ENCODE measurements around the gene B4GAT1.
A peak's percentile ranks its signal among the peaks of the same experiment; 100 is the strongest.

DNA sequence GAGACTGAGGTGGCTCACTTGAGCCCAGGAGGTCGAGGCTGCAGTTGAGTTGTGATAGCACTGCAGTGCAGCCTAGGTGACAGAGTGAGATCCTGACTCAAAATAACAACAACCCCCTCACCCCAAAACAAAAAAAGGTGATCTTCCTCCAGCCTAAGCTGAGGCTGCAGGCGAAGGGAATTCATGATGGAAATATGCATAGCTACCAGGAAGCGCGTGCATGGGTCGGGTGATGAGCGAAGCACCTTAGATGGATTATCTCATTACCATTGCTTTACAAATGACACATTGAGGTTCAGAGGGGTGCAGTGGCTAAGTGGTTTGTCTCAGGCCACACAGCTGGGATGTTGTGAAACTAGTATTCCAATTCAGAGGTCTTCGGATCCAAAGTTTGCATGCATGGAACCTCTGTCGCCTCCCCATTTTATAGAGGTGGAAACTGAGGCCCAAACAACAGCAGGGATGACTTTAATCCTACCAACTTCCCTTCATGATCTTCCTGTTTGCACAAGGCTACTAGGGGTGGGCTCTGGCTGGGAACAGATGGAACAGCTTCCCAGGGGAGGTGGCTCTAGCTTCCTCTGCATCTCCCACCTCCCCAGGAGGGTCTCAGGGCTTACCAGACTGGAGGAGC is 19.5 kb upstream of the B4GAT1 start:
- TF ChIP-seq POLR2AphosphoS5 (IDR thresholded peaks at IDR 0.05; ENCODE audit: low read depth, low read length) (peak; percentile 41), EGR1 (IDR thresholded peaks at IDR 0.05; ENCODE audit: low read depth) (no peak), ELF1 (IDR thresholded peaks at IDR 0.05; ENCODE audit: borderline replicate concordance, low read depth) (no peak), POLR2A (IDR thresholded peaks at IDR 0.05; ENCODE audit: borderline replicate concordance, extremely low read depth, insufficient read depth, insufficient read length) (no peak), SP1 (IDR thresholded peaks at IDR 0.05; ENCODE audit: low read depth) (no peak), EZH2 (IDR thresholded peaks at IDR 0.05) (no peak), ZNF274 (IDR thresholded peaks at IDR 0.05; ENCODE audit: low read depth, low read length) (no peak)
- TF ChIP-seq, protein P1, sequence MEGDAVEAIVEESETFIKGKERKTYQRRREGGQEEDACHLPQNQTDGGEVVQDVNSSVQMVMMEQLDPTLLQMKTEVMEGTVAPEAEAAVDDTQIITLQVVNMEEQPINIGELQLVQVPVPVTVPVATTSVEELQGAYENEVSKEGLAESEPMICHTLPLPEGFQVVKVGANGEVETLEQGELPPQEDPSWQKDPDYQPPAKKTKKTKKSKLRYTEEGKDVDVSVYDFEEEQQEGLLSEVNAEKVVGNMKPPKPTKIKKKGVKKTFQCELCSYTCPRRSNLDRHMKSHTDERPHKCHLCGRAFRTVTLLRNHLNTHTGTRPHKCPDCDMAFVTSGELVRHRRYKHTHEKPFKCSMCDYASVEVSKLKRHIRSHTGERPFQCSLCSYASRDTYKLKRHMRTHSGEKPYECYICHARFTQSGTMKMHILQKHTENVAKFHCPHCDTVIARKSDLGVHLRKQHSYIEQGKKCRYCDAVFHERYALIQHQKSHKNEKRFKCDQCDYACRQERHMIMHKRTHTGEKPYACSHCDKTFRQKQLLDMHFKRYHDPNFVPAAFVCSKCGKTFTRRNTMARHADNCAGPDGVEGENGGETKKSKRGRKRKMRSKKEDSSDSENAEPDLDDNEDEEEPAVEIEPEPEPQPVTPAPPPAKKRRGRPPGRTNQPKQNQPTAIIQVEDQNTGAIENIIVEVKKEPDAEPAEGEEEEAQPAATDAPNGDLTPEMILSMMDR (IDR thresholded peaks at IDR 0.05 in 2 of 3, conservative IDR thresholded peaks at IDR 0.05 in 1 of 3; ENCODE audit: borderline replicate concordance in 1 of 3, insufficient read depth in 1 of 3, low read depth in 2 of 3, low read length in 2 of 3) = no peak
- TF ChIP-seq, protein P2, sequence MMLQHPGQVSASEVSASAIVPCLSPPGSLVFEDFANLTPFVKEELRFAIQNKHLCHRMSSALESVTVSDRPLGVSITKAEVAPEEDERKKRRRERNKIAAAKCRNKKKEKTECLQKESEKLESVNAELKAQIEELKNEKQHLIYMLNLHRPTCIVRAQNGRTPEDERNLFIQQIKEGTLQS (IDR thresholded peaks at IDR 0.05) = no peak
- TF ChIP-seq, protein P3, sequence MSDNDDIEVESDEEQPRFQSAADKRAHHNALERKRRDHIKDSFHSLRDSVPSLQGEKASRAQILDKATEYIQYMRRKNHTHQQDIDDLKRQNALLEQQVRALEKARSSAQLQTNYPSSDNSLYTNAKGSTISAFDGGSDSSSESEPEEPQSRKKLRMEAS (IDR thresholded peaks at IDR 0.05) = no peak
